Measurements from ENCODE around the gene TM9SF3. TPM values are rescaled to one million over a fixed set of nuclear protein-coding genes. Genes with fewer than 3 reads are reported as not detected.

Gene TM9SF3
- total RNA-seq, 4 donors from 2014 or later: 54.4 to 67.9 (median 59.5) TPM

- intact Hi-C loops (cut with DNase I; ENCODE audit: low total_unique reads): no loop called here
- 58 to 70% methylated on average over 1 of the region's 1 CpG for WGBS, 2 donors
- DNase-seq (ENCODE audit: low spot score in 2 of 2): no peak
- TF ChIP-seq, protein P1, sequence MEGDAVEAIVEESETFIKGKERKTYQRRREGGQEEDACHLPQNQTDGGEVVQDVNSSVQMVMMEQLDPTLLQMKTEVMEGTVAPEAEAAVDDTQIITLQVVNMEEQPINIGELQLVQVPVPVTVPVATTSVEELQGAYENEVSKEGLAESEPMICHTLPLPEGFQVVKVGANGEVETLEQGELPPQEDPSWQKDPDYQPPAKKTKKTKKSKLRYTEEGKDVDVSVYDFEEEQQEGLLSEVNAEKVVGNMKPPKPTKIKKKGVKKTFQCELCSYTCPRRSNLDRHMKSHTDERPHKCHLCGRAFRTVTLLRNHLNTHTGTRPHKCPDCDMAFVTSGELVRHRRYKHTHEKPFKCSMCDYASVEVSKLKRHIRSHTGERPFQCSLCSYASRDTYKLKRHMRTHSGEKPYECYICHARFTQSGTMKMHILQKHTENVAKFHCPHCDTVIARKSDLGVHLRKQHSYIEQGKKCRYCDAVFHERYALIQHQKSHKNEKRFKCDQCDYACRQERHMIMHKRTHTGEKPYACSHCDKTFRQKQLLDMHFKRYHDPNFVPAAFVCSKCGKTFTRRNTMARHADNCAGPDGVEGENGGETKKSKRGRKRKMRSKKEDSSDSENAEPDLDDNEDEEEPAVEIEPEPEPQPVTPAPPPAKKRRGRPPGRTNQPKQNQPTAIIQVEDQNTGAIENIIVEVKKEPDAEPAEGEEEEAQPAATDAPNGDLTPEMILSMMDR (IDR thresholded peaks at IDR 0.05): no peak
- no peak for TF ChIP-seq POLR2A (IDR thresholded peaks at IDR 0.05)
- no peak overlapping the region for H3K4me3 ChIP-seq (ENCODE audit: low read depth, poor library complexity, severe bottlenecking)
These were observed 9.9 kb upstream of the TM9SF3 start for GRCh38 chr10:96596422-96597407.

DNA sequence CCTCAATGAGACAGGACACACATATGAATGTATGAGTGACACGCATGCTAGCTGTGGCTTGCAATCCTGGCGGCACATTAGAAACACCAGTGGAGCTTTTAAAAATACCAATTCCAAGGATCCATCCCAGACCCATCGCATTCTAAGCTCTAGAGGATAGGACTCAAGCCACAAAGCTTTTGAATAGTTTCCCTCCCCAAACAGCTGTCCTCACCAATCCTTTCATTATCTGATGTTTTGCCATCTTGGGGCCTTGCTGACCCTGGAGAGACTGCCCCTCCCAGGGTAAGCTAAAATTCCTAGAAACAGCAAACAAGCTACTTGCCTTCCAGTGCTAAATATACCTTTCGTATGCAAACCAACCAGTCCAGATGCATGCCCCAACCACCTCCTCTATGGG lies 8.9 kb upstream of the TM9SF3 start:
- intact Hi-C loops (cut with DNase I; ENCODE audit: low total_unique reads): no loop called here
- 93% methylated on average over 4 of the region's 4 CpGs for WGBS, 2 donors

DNA sequence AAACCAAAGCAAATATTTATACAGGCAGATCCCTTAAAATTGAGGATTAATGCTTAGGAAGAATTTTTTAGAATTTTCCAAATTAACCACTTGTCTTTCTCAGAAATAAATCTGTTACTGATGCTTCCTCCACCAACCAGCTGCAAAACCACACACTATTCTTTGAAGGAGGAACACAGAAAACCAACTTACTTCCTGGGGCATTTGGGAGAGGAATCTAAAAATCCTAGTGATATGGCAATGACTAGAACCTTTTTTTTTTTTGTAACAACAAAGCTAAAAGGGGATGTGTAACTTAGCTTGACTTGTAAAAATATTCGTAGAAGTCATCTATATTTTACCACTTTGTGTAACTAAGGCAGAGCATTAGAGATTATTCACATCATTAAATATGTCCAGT lies 5.1 kb upstream of the TM9SF3 start:
- WGBS, 2 donors: 75 to 89% methylated on average over 1 of the region's 1 CpG
- TF ChIP-seq, protein P1 (IDR thresholded peaks at IDR 0.05): no peak
- TF ChIP-seq POLR2A (IDR thresholded peaks at IDR 0.05): no peak
- H3K4me3 ChIP-seq (ENCODE audit: low read depth, poor library complexity, severe bottlenecking): no peak overlapping the region
- DNase-seq (ENCODE audit: low spot score in 2 of 2): no peak
- intact Hi-C loops (cut with DNase I; ENCODE audit: low total_unique reads): no loop called here

More for the DNA sequence above, 8.9 kb upstream of the TM9SF3 start:
- TF ChIP-seq, protein P1 (IDR thresholded peaks at IDR 0.05): no peak
- no peak for TF ChIP-seq POLR2A (IDR thresholded peaks at IDR 0.05)
- H3K4me3 ChIP-seq (ENCODE audit: low read depth, poor library complexity, severe bottlenecking): no peak overlapping the region
- no peak for DNase-seq (ENCODE audit: low spot score in 2 of 2)

DNA sequence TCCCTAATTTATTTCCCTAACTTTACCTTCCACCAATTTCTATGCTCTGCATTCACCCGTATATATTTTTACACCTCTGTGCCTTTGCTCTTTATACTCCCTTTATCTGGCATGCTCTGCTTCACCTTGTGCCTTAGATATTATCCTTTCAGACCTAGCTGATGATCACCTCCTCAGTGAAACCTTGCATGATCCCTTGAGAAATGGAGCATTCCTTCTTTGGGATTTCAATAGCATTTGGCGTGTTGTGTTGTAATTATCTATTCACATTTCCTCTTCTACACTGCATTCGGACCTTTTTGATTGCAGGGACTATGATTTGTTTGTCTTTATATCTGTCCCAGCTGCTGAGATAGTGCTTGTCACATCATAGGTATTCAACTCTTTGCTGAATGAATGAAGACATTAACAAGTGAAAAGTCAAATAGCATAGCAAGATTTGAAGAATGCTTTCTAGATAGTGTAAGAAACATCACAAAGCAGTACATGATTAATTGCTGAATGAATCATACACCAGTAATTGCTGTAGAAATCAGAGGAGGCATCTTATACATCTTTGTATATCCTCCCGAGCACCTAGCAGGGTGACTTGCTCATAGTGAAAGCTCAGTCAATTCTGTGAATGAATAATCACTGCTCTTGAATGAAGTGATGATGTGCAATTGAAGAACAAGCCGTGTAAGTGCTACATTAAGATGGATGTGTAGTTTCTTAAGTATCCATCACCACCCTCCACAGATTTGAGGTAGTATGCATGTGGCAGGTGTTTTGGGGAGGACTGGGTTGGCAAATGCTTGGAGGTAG lies 2.0 kb upstream of the TM9SF3 start:
- DNase-seq (ENCODE audit: low spot score in 2 of 2): no peak
- intact Hi-C loops (cut with DNase I; ENCODE audit: low total_unique reads): no loop called here
- TF ChIP-seq, protein P1 (IDR thresholded peaks at IDR 0.05): no peak
- no peak for TF ChIP-seq POLR2A (IDR thresholded peaks at IDR 0.05)
- 72 to 75% methylated on average over 5 of the region's 5 CpGs for WGBS, 2 donors
- H3K4me3 ChIP-seq (ENCODE audit: low read depth, poor library complexity, severe bottlenecking): no peak overlapping the region

DNA sequence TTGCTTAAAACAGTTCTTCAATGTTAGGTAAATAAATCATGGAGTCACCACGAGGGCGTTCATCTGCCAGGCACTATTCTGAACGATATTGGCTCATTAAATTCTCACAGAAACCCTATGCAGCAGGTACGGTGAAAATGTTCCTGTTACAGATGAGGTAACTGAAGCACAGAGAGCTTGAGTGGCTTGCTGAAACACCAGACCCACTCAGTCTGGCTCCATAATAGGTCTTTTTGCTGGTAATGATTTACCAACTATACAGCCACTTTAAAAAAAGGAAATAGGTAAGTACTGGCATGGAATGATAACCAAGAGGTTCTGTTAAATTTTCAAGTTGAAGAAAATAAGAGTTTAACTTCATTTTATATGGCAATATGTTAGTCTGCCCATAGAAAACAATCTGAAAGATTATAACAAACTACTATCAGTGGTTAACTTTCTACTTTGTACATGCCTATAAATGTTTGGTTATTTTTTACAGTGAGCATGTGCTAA lies 1.3 kb upstream of the TM9SF3 start:
- TF ChIP-seq, protein P1 (IDR thresholded peaks at IDR 0.05): no peak
- no peak for TF ChIP-seq POLR2A (IDR thresholded peaks at IDR 0.05)
- WGBS, 2 donors: 21% methylated on average over 4 of the region's 4 CpGs
- DNase-seq (ENCODE audit: low spot score in 2 of 2): no peak
- no peak overlapping the region for H3K4me3 ChIP-seq (ENCODE audit: low read depth, poor library complexity, severe bottlenecking)
- intact Hi-C loops (cut with DNase I; ENCODE audit: low total_unique reads): no loop called here
